ENCODE data around the gene CSF1R. TPM values are rescaled to one million over a fixed set of nuclear protein-coding genes. Genes with fewer than 3 reads are reported as not detected.
A peak's percentile ranks its signal among the peaks of the same experiment; 100 is the strongest.

CSF1R gene
- total and polyA plus RNA-seq, 2 of the 4 experiments (the other 2 are of a cell fraction), result 0.14 to 0.36 TPM

GRCh38 chr5:150022158-150022531 is 64.2 kb downstream of the CSF1R start:
- dilution Hi-C loops (cut with HindIII; ENCODE audit: low sequenced_read_pairs, unreplicated experiment), result no loop called here
- no peak overlapping the region for H2AK5ac ChIP-seq (ENCODE audit: low read depth, low read length)
- H2AFZ ChIP-seq (replicated peaks; ENCODE audit: low read length, poor library complexity), result no peak overlapping the region
- H4K20me1 ChIP-seq (ENCODE audit: insufficient read depth, low read length), result peaks cover 3% of the 10 kb centered on the region; the same call in 1 of the 2 replicates
- no peak overlapping the region for H3K18ac ChIP-seq (ENCODE audit: low read depth, low read length)
- ATAC-seq (ENCODE audit: low read depth) (peak; percentile 67), DNase-seq (peak; percentile 87)
- ChIA-PET POLR2A (ENCODE audit: unreplicated experiment) (no interaction called here), CTCF (interaction anchor here (0.6 to 1.7 kb wide), 2 partner anchors 17 to 192 kb away, joined by 3 read pairs; no protein-coding TSS in a partner anchor)
- no peak overlapping the region for H2BK120ac ChIP-seq (ENCODE audit: low read depth, low read length)
- peaks cover 10% of the 10 kb centered on the region for H3K9me1 ChIP-seq (ENCODE audit: insufficient read depth, low read length)
- intact Hi-C loops (cut with micrococcal nuclease), result no loop called here
- H3K27me3 ChIP-seq (ENCODE audit: control insufficient read depth, insufficient read depth, low read length), result no peaks in the 10 kb centered on the region
- H3K27ac ChIP-seq (ENCODE audit: insufficient read depth, low read length), result no peak overlapping the region
- no peak overlapping the region for H2BK20ac ChIP-seq (ENCODE audit: low read depth, low read length)
- no peak overlapping the region for H4K91ac ChIP-seq (ENCODE audit: insufficient read depth, low read depth, low read length)
- no TSS peak for BruUV-seq (replicated peaks)
- no peak overlapping the region for H2BK15ac ChIP-seq (ENCODE audit: low read depth, low read length)
- no peaks in the 10 kb centered on the region for H3K9me3 ChIP-seq (ENCODE audit: control insufficient read depth, insufficient read depth, low read length)
- H2AK9ac ChIP-seq (replicated peaks; ENCODE audit: low read depth, low read length, poor library complexity), result no peak overlapping the region
- H3K56ac ChIP-seq (ENCODE audit: extremely low read depth, insufficient read depth, low read length), result no peak overlapping the region
- peaks cover 35% of the 10 kb centered on the region for H3K36me3 ChIP-seq (ENCODE audit: control insufficient read depth, insufficient read depth, low read length)
- H3K4me1 ChIP-seq (ENCODE audit: control insufficient read depth, insufficient read depth, low read length), result peaks cover 12% of the 10 kb centered on the region
- no peak overlapping the region; the same call in 1 of the 2 replicates for H3K23ac ChIP-seq (ENCODE audit: low read depth, low read length)
- in situ Hi-C loops (cut with MboI; ENCODE audit: low sequenced_read_pairs), result no loop called here
- H2BK5ac ChIP-seq (ENCODE audit: low read depth, low read length, poor library complexity, severe bottlenecking), result peak overlapping the region; percentile 80
- peak overlapping the region; percentile 47; the same call in 1 of the 2 replicates for H3K4me2 ChIP-seq (ENCODE audit: low read depth, low read length)
- H3K79me1 ChIP-seq (ENCODE audit: low read depth in 1 of 2, low read length in 2 of 2), result peaks cover 31 to 58% of the 10 kb centered on the region in 2 experiments
- H3K14ac ChIP-seq (replicated peaks; ENCODE audit: low read depth, low read length), result no peak overlapping the region; the same call in 1 of the 2 replicates
- no peak overlapping the region for H3K9ac ChIP-seq (ENCODE audit: low read depth, low read length)
- H4K5ac ChIP-seq (ENCODE audit: low read depth, low read length), result no peak overlapping the region
- no CpG with 5 or more reads among the region's 1 CpG for WGBS, 2 experiments (ENCODE audit: extremely low coverage in 2 of 2, insufficient read length in 1 of 2)
- TF ChIP-seq CEBPB (IDR thresholded peaks at IDR 0.05; ENCODE audit: low read depth, low read length), result no peak
- TF ChIP-seq, protein P1, sequence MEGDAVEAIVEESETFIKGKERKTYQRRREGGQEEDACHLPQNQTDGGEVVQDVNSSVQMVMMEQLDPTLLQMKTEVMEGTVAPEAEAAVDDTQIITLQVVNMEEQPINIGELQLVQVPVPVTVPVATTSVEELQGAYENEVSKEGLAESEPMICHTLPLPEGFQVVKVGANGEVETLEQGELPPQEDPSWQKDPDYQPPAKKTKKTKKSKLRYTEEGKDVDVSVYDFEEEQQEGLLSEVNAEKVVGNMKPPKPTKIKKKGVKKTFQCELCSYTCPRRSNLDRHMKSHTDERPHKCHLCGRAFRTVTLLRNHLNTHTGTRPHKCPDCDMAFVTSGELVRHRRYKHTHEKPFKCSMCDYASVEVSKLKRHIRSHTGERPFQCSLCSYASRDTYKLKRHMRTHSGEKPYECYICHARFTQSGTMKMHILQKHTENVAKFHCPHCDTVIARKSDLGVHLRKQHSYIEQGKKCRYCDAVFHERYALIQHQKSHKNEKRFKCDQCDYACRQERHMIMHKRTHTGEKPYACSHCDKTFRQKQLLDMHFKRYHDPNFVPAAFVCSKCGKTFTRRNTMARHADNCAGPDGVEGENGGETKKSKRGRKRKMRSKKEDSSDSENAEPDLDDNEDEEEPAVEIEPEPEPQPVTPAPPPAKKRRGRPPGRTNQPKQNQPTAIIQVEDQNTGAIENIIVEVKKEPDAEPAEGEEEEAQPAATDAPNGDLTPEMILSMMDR (conservative IDR thresholded peaks at IDR 0.05; ENCODE audit: low read depth, low read length), result no peak
- no peak for TF ChIP-seq RFX5 (IDR thresholded peaks at IDR 0.05; ENCODE audit: low read depth, low read length)
- no peak for TF ChIP-seq MXI1 (IDR thresholded peaks at IDR 0.05; ENCODE audit: borderline replicate concordance, low read depth, low read length)
- TF ChIP-seq CHD1 (IDR thresholded peaks at IDR 0.05; ENCODE audit: low read depth, low read length), result no peak
- TF ChIP-seq, protein P2, sequence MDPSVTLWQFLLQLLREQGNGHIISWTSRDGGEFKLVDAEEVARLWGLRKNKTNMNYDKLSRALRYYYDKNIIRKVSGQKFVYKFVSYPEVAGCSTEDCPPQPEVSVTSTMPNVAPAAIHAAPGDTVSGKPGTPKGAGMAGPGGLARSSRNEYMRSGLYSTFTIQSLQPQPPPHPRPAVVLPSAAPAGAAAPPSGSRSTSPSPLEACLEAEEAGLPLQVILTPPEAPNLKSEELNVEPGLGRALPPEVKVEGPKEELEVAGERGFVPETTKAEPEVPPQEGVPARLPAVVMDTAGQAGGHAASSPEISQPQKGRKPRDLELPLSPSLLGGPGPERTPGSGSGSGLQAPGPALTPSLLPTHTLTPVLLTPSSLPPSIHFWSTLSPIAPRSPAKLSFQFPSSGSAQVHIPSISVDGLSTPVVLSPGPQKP (IDR thresholded peaks at IDR 0.05; ENCODE audit: borderline replicate concordance, low read depth, low read length), result no peak
- TF ChIP-seq RCOR1 (IDR thresholded peaks at IDR 0.05; ENCODE audit: insufficient replicate concordance, low read length), result no peak
- 0 out of 2 replicates have a peak, but pooled peaks have one; percentile 25 for TF ChIP-seq BHLHE40 (IDR thresholded peaks at IDR 0.05; ENCODE audit: low read depth, low read length)
- no peak for TF ChIP-seq MAFK (IDR thresholded peaks at IDR 0.05; ENCODE audit: low read depth, low read length)
- TF ChIP-seq SMC3 (IDR thresholded peaks at IDR 0.05; ENCODE audit: low read depth, low read length), result no peak
- TF ChIP-seq NFE2L2 (IDR thresholded peaks at IDR 0.05; ENCODE audit: low read depth, low read length), result no peak
- TF ChIP-seq, protein P3, sequence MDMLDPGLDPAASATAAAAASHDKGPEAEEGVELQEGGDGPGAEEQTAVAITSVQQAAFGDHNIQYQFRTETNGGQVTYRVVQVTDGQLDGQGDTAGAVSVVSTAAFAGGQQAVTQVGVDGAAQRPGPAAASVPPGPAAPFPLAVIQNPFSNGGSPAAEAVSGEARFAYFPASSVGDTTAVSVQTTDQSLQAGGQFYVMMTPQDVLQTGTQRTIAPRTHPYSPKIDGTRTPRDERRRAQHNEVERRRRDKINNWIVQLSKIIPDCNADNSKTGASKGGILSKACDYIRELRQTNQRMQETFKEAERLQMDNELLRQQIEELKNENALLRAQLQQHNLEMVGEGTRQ (IDR thresholded peaks at IDR 0.05; ENCODE audit: low read depth, low read length), result no peak
- peak; percentile 34; the same call in 1 of the 2 replicates for TF ChIP-seq FOS (IDR thresholded peaks at IDR 0.05; ENCODE audit: low read depth, low read length)
- no peak for TF ChIP-seq RAD21 (IDR thresholded peaks at IDR 0.05; ENCODE audit: low read length)
- TF ChIP-seq POLR2A (IDR thresholded peaks at IDR 0.05; ENCODE audit: low read depth, low read length), result no peak
- no peak for TF ChIP-seq MAZ (IDR thresholded peaks at IDR 0.05; ENCODE audit: borderline replicate concordance, low read depth, low read length)
- H3K4me3 ChIP-seq (ENCODE audit: insufficient read depth, low read depth, low read length), result no peak overlapping the region
- H4K8ac ChIP-seq (ENCODE audit: low read depth in 2 of 2, low read length in 2 of 2), result no peak overlapping the region
- no peak overlapping the region; the same call in 1 of the 2 replicates for H3K4ac ChIP-seq (ENCODE audit: low read depth, low read length)
